ENCODE results near the gene AOPEP. TPM values are rescaled to one million over a fixed set of nuclear protein-coding genes. Genes with fewer than 3 reads are reported as not detected.

Gene AOPEP
- polyA plus RNA-seq, 2 of the 4 experiments (the other 2 are of a cell fraction) = 226 to 266 TPM

- TF ChIP-seq RNF2 (IDR thresholded peaks at IDR 0.05; ENCODE audit: borderline replicate concordance, low read depth) = no peak
- TF ChIP-seq CEBPB (IDR thresholded peaks at IDR 0.05) = no peak
Observed at GRCh38 chr9:94718936-94719335, 7.6 kb upstream of the AOPEP start (continued).

GRCh38 chr9:94719878-94720277 is 6.6 kb upstream of the AOPEP start:
- ATAC-seq = no peak
- WGBS (ENCODE audit: missing lambda C conversion rate) = 77% methylated on average over 4 of the region's 4 CpGs
- Histone ChIP-seq H3K4me2 (no peak overlapping the region), H3K27ac (no peak overlapping the region), H3K4me1 (no peaks in the 10 kb centered on the region), H3K4me3 (no peak overlapping the region), H3K9me3 (peaks cover 10% of the 10 kb centered on the region; the same call in 2 of the 3 replicates)
- no peak for TF ChIP-seq ESRRA (IDR thresholded peaks at IDR 0.05; ENCODE audit: borderline replicate concordance, low read length)
- TF ChIP-seq BCL3 (IDR thresholded peaks at IDR 0.05) = no peak
- no peak for TF ChIP-seq ZFP36 (IDR thresholded peaks at IDR 0.05; ENCODE audit: borderline replicate concordance, partially characterized antibody)
- TF ChIP-seq CEBPB (IDR thresholded peaks at IDR 0.05) = no peak
- TF ChIP-seq MAZ (IDR thresholded peaks at IDR 0.05; ENCODE audit: borderline replicate concordance, low read depth, low read length) = no peak
- no peak for TF ChIP-seq E2F6 (IDR thresholded peaks at IDR 0.05; ENCODE audit: borderline replicate concordance, low read depth)
- ChIA-PET CTCF (no interaction called here), POLR2A (no interaction called here)
- DNase-seq (ENCODE audit: low read depth in 1 of 2, low spot score in 1 of 2) = no peak
- no peak for FAIRE-seq

- ChIA-PET POLR2A (interaction anchor here (0.6 kb wide), 2 partner anchors 35 to 193 kb away, joined by 3 to 4 read pairs; no protein-coding TSS in a partner anchor), CTCF (no interaction called here)
- TF ChIP-seq MYC (IDR thresholded peaks at IDR 0.05; ENCODE audit: borderline replicate concordance, low read length) = no peak
- TF ChIP-seq PBX3 (IDR thresholded peaks at IDR 0.05) = no peak
- TF ChIP-seq NR3C1 (IDR thresholded peaks at IDR 0.05) = no peak
- no peak for TF ChIP-seq SMC3 (IDR thresholded peaks at IDR 0.05)
- no peak for TF ChIP-seq MAFK (IDR thresholded peaks at IDR 0.05; ENCODE audit: partially characterized antibody)
- no peak for TF ChIP-seq CEBPB (IDR thresholded peaks at IDR 0.05)
- TF ChIP-seq CHD2 (IDR thresholded peaks at IDR 0.05; ENCODE audit: low read length, partially characterized antibody) = no peak
- TF ChIP-seq HOXA7 (CRISPR knock-in tag; IDR thresholded peaks at IDR 0.05) = no peak
- TF ChIP-seq SREBF2 (IDR thresholded peaks at IDR 0.05) = no peak
- no peak for TF ChIP-seq EP300 (IDR thresholded peaks at IDR 0.05)
- no peak for TF ChIP-seq RFX5 (IDR thresholded peaks at IDR 0.05)
- no peak for TF ChIP-seq CBX8 (IDR thresholded peaks at IDR 0.05)
- 90% methylated on average over 5 of the region's 5 CpGs for WGBS (ENCODE audit: missing lambda C conversion rate)
- ATAC-seq (no peak), DNase-seq (ENCODE audit: low read depth in 1 of 2, low spot score in 1 of 2) (no peak), FAIRE-seq (no peak)
- Histone ChIP-seq H3K9me3 (peaks cover 10% of the 10 kb centered on the region; the same call in 2 of the 3 replicates), H3K27ac (no peak overlapping the region), H3K4me2 (no peak overlapping the region), H3K4me1 (no peaks in the 10 kb centered on the region), H3K4me3 (no peak overlapping the region)
Observed at GRCh38 chr9:94720846-94721549, 5.5 kb upstream of the AOPEP start.

- ChIA-PET CTCF (no interaction called here), POLR2A (no interaction called here)
- H3K4me3 ChIP-seq = no peak overlapping the region
- no peak for ATAC-seq
- no peak overlapping the region for H3K27ac ChIP-seq
- DNase-seq (ENCODE audit: low read depth in 1 of 2, low spot score in 1 of 2) = no peak
- H3K4me1 ChIP-seq = no peaks in the 10 kb centered on the region
- no peak for FAIRE-seq
- H3K4me2 ChIP-seq = no peak overlapping the region
- WGBS (ENCODE audit: missing lambda C conversion rate) = 85% methylated on average over 2 of the region's 2 CpGs
- TF ChIP-seq KDM5A (IDR thresholded peaks at IDR 0.05) (no peak), BHLHE40 (IDR thresholded peaks at IDR 0.05; ENCODE audit: low read depth, low read length) (no peak), SMC3 (IDR thresholded peaks at IDR 0.05) (no peak), HEYL (CRISPR knock-in tag; IDR thresholded peaks at IDR 0.05) (no peak), ZC3H11A (IDR thresholded peaks at IDR 0.05) (no peak), CBX2 (IDR thresholded peaks at IDR 0.05; ENCODE audit: borderline replicate concordance, low read depth) (no peak), NFE2L2 (conservative IDR thresholded peaks at IDR 0.05; ENCODE audit: low read length) (no peak), RFX5 (IDR thresholded peaks at IDR 0.05) (no peak), RAD21 (conservative IDR thresholded peaks at IDR 0.05 in 1 of 2, IDR thresholded peaks at IDR 0.05 in 1 of 2) (no peak), CBX8 (IDR thresholded peaks at IDR 0.05) (no peak), HOXB13 (CRISPR knock-in tag; IDR thresholded peaks at IDR 0.05; ENCODE audit: low read depth) (no peak), NR3C1 (IDR thresholded peaks at IDR 0.05) (no peak), MAFK (IDR thresholded peaks at IDR 0.05; ENCODE audit: partially characterized antibody) (no peak), ZFP36 (IDR thresholded peaks at IDR 0.05; ENCODE audit: borderline replicate concordance, partially characterized antibody) (no peak), MYC (IDR thresholded peaks at IDR 0.05; ENCODE audit: borderline replicate concordance, low read length) (no peak), EHMT2 (IDR thresholded peaks at IDR 0.05; ENCODE audit: low read depth) (no peak), FOXS1 (CRISPR knock-in tag; IDR thresholded peaks at IDR 0.05) (no peak), GATA3 (IDR thresholded peaks at IDR 0.05; ENCODE audit: borderline replicate concordance) (no peak), HOXB5 (CRISPR knock-in tag; IDR thresholded peaks at IDR 0.05) (no peak)
- H3K9me3 ChIP-seq = peaks cover 10% of the 10 kb centered on the region; the same call in 2 of the 3 replicates
Observed at GRCh38 chr9:94721754-94722153, 4.7 kb upstream of the AOPEP start.
